H9 (cell line): ENCODE data around the gene RFNG. TPM values are rescaled to one million over a fixed set of nuclear protein-coding genes. Genes with fewer than 3 reads are reported as not detected.

Experiments used
- DNase-seq: peaks from one replicate; pipeline ENCODE4 v3.0.0-alpha.2; 2017
- H2AFZ ChIP-seq: one replicate; pipeline ENCODE4 v1.6.1; 2013; ENCODE audit warnings: mild to moderate bottlenecking, low read length, control low read depth, moderate library complexity
- H2AK5ac ChIP-seq: 2 replicates; pipeline ENCODE4 v1.6.1; 2013; ENCODE audit warnings: low read length, control low read depth, mixed read lengths; ENCODE audit not compliant: insufficient read length
- H2BK120ac ChIP-seq: one replicate; pipeline ENCODE4 v1.6.1; 2013; ENCODE audit warnings: low read depth, mild to moderate bottlenecking, low read length, control low read depth, inconsistent platforms; ENCODE audit not compliant: poor library complexity, severe bottlenecking
- H2BK12ac ChIP-seq: 2 replicates; pipeline ENCODE4 v1.6.1; 2013; ENCODE audit warnings: low read length, control low read depth, mixed read lengths, low read depth; ENCODE audit not compliant: insufficient read length
- H2BK15ac ChIP-seq: 2 replicates; pipeline ENCODE4 v1.6.1; 2013; ENCODE audit warnings: low read depth, low read length, control low read depth
- H2BK20ac ChIP-seq: one replicate; pipeline ENCODE4 v1.6.1; 2013; ENCODE audit warnings: low read depth, mild to moderate bottlenecking, low read length, control low read depth, inconsistent platforms; ENCODE audit not compliant: poor library complexity, severe bottlenecking
- H2BK5ac ChIP-seq: 2 replicates; pipeline ENCODE4 v1.6.1; 2013; ENCODE audit warnings: low read length, control low read depth, mixed read lengths; ENCODE audit not compliant: insufficient read length
- H3K14ac ChIP-seq: 2 replicates; pipeline ENCODE4 v1.6.1; 2013; ENCODE audit warnings: low read length, control low read depth; ENCODE audit not compliant: insufficient read depth
- H3K18ac ChIP-seq: 2 replicates; pipeline ENCODE4 v1.6.1; 2013; ENCODE audit warnings: low read depth, mild to moderate bottlenecking, mixed read lengths, low read length, control low read depth; ENCODE audit not compliant: insufficient read length
- H3K23ac ChIP-seq: 2 replicates; pipeline ENCODE4 v1.6.1; 2013; ENCODE audit warnings: low read length, control low read depth, mixed read lengths, low read depth; ENCODE audit not compliant: insufficient read length
- H3K23me2 ChIP-seq: 2 replicates; pipeline ENCODE4 v1.6.1; 2013; ENCODE audit warnings: low read depth, mild to moderate bottlenecking, mixed read lengths, low read length, control low read depth; ENCODE audit not compliant: insufficient read length, poor library complexity, severe bottlenecking
- H3K27ac ChIP-seq: 2 replicates; pipeline ENCODE4 v1.5.1; 2013; ENCODE audit warnings: low read length, control low read depth, mixed read lengths, low read depth; ENCODE audit not compliant: insufficient read length
- H3K27me3 ChIP-seq: 2 replicates; pipeline ENCODE4 v1.6.1; 2013; ENCODE audit warnings: low read length, control low read depth, inconsistent platforms; ENCODE audit not compliant: insufficient read depth
- H3K4ac ChIP-seq: 2 replicates; pipeline ENCODE4 v1.6.1; 2013; ENCODE audit warnings: low read depth, mild to moderate bottlenecking, control low read depth, inconsistent platforms, low read length, moderate library complexity
- H3K4me1 ChIP-seq: 2 replicates; pipeline ENCODE4 v1.6.1; 2013; ENCODE audit warnings: low read length, control low read depth, inconsistent platforms; ENCODE audit not compliant: insufficient read depth
- H3K4me2 ChIP-seq: 2 replicates; pipeline ENCODE4 v1.6.1; 2013; ENCODE audit warnings: low read length, control low read depth, mixed read lengths; ENCODE audit not compliant: insufficient read length, insufficient read depth
- H3K56ac ChIP-seq: 2 replicates; pipeline ENCODE4 v1.6.1; 2013; ENCODE audit warnings: low read depth, mild to moderate bottlenecking, mixed read lengths, low read length, control low read depth; ENCODE audit not compliant: insufficient read length
- H3K79me1 ChIP-seq: 2 replicates; pipeline ENCODE4 v1.6.1; 2013; ENCODE audit warnings: low read depth, mild to moderate bottlenecking, moderate library complexity, low read length, control low read depth, inconsistent platforms; ENCODE audit not compliant: insufficient read depth, poor library complexity, severe bottlenecking
- H3K79me2 ChIP-seq: 2 replicates; pipeline ENCODE4 v1.6.1; 2013; ENCODE audit warnings: low read length, control low read depth, inconsistent platforms; ENCODE audit not compliant: insufficient read depth
- H3K9ac ChIP-seq: 2 replicates; pipeline ENCODE4 v1.6.1; 2013; ENCODE audit warnings: low read length, control low read depth, mixed read lengths; ENCODE audit not compliant: insufficient read length; ENCODE audit errors: extremely low read depth
- H3K9me3 ChIP-seq: one replicate; pipeline ENCODE4 v1.6.1; 2013; ENCODE audit warnings: low read depth, low read length, inconsistent platforms; ENCODE audit not compliant: control insufficient read depth
- H3T11ph ChIP-seq: one replicate; pipeline ENCODE4 v1.6.1; 2013; ENCODE audit warnings: mild to moderate bottlenecking, low read length, control low read depth, inconsistent platforms
- H4K20me1 ChIP-seq: one replicate; pipeline ENCODE4 v1.6.1; 2013; ENCODE audit not compliant: control insufficient read depth, insufficient read length, insufficient read depth
- H4K5ac ChIP-seq: 2 replicates; pipeline ENCODE4 v1.6.1; 2013; ENCODE audit warnings: low read depth, mild to moderate bottlenecking, mixed read lengths, low read length, control low read depth; ENCODE audit not compliant: insufficient read length
- H4K8ac ChIP-seq: replicated peaks from 2 replicates; pipeline ENCODE4 v1.6.1; 2013; ENCODE audit warnings: low read length, control low read depth, mixed read lengths, low read depth; ENCODE audit not compliant: insufficient read length
- H4K91ac ChIP-seq: 2 replicates; pipeline ENCODE4 v1.6.1; 2013; ENCODE audit warnings: low read depth, mild to moderate bottlenecking, moderate library complexity, mixed read lengths, low read length, control low read depth; ENCODE audit not compliant: insufficient read length
- H3K27ac Mint-ChIP-seq, 3 experiments: 2 replicates in 2 of 3; 3 replicates in 1 of 3; pipeline ENCODE4 v1.8.0; 2020 to 2021; ENCODE audit warnings: mixed read lengths in 3 of 3, mild to moderate bottlenecking in 1 of 3, moderate library complexity in 1 of 3
- H3K27me3 Mint-ChIP-seq: 2 replicates; pipeline ENCODE4 v1.8.0; 2021; ENCODE audit warnings: low read depth, mild to moderate bottlenecking, moderate library complexity, mixed read lengths
- H3K36me3 Mint-ChIP-seq, 3 experiments: 2 replicates in 2 of 3; 3 replicates in 1 of 3; pipeline ENCODE4 v1.8.0; 2020 to 2021; ENCODE audit warnings: low read depth in 3 of 3, mixed read lengths in 3 of 3; ENCODE audit not compliant: insufficient read depth in 1 of 3
- H3K4me1 Mint-ChIP-seq, 2 experiments: 2 replicates each; pipeline ENCODE4 v1.8.0; 2020; ENCODE audit warnings: mixed read lengths in 2 of 2
- H3K4me3 Mint-ChIP-seq, 2 experiments: 2 replicates in 1 of 2; 3 replicates in 1 of 2; pipeline ENCODE4 v1.8.0; 2020 to 2021; ENCODE audit warnings: mild to moderate bottlenecking in 2 of 2, mixed read lengths in 2 of 2, moderate library complexity in 1 of 2
- H3K9me3 Mint-ChIP-seq, 2 experiments: 2 replicates in 1 of 2; 3 replicates in 1 of 2; pipeline ENCODE4 v1.8.0; 2020; ENCODE audit warnings: mild to moderate bottlenecking in 2 of 2, mixed read lengths in 2 of 2, moderate library complexity in 1 of 2
- CTCF ChIP-seq: fragments of 200-600 bp; sonication (generic); conservative IDR thresholded peaks from 3 replicates; pipeline ENCODE4 v1.8.0; 2021; ENCODE audit warnings: antibody characterized with exemption, mild to moderate bottlenecking
- WGBS: extraction: QIAGEN DNeasy Blood & Tissue Kit; methylation state at CpG from one replicate; pipeline ENCODE4 v1.1.7; 2013; ENCODE audit warnings: missing lambda C conversion rate, low lambda C conversion rate, mixed read lengths; ENCODE audit not compliant: insufficient read length; ENCODE audit errors: extremely low coverage; 5-methylcytosine and 5-hydroxymethylcytosine counted together
- total RNA-seq: library from RNA; stranded (reverse); gene quantifications from 2 replicates; pipeline ENCODE4 v1.2.1, GENCODE V29; 2021

Gene RFNG
- total RNA-seq, 1 experiment from 2014 or later = 34.0 TPM

DNA sequence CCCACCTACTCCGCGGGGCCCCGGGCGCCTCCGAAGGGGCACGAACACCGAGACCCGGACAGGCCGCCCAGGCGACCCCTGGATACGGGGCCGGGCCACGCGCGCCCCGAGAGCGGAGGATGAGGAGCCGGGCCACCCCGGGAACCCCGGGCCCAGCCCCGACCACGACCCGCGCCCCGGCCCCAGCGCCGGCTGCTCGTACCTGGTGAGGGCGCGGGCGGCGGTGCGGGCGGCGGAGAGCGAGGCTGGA lies 46.2 kb upstream of the RFNG start:
- Histone ChIP-seq H3K9ac (no peak overlapping the region), H3K23me2 (peaks cover 14% of the 10 kb centered on the region), H2BK120ac (no peak overlapping the region), H3K4me2 (peak overlapping the region; percentile 73), H3T11ph (no peak overlapping the region), H3K23ac (no peak overlapping the region), H2BK5ac (no peak overlapping the region), H3K4me1 (no peaks in the 10 kb centered on the region), H3K79me2 (peaks cover 20% of the 10 kb centered on the region; the same call in 1 of the 2 replicates), H3K14ac (no peak overlapping the region; the same call in 1 of the 2 replicates), H4K91ac (no peak overlapping the region), H2AFZ (no peak overlapping the region), H2BK15ac (no peak overlapping the region), H3K27ac (no peak overlapping the region), H3K9me3 (no peaks in the 10 kb centered on the region), H2BK12ac (no peak overlapping the region), H3K27me3 (no peaks in the 10 kb centered on the region), H3K18ac (no peak overlapping the region), H3K56ac (no peak overlapping the region), H2BK20ac (no peak overlapping the region), H4K20me1 (no peaks in the 10 kb centered on the region), H3K4ac (no peak overlapping the region), H2AK5ac (no peak overlapping the region), H4K8ac (no peak overlapping the region), H4K5ac (no peak overlapping the region), H3K79me1 (peaks cover 7% of the 10 kb centered on the region)
- whole genome bisulfite sequencing = no CpG with 5 or more reads among the region's 36 CpGs
- Mint-ChIP-seq H3K4me1 (peaks cover 21 to 45% of the 10 kb centered on the region in 2 experiments), H3K27ac (no peak overlapping the region), H3K27me3 (no peaks in the 10 kb centered on the region), H3K4me3 (peak overlapping the region; percentile 65 to 75), H3K9me3 (no peaks in the 10 kb centered on the region), H3K36me3 (peaks cover 8 to 29% (median 29%) of the 10 kb centered on the region in 3 experiments; a peak in 6 of 7 replicates)
- DNase-seq = no peak
- TF ChIP-seq CTCF = no peak
